NCI-H128 (cell line): ENCODE results near the gene STYXL1.

Source experiments
- DNase-seq: peaks from one replicate; lab custom pipeline; 2025; ENCODE audit not compliant: unreplicated experiment; lab: John Stamatoyannopoulos, UW

The STYXL1 gene

GRCh38 chr7:75981453-75982305 lies 66.1 kb downstream of the STYXL1 start:
- DNase-seq = no peak

- DNase-seq = no peak
Measured at GRCh38 chr7:75981203-75981452, 66.7 kb downstream of the STYXL1 start.

- no peak for DNase-seq
Measured at GRCh38 chr7:75980430-75981202, 67.2 kb downstream of the STYXL1 start.

GRCh38 chr7:75979759-75980429 lies 67.9 kb downstream of the STYXL1 start:
- no peak for DNase-seq

GRCh38 chr7:75977743-75978142 lies 70.1 kb downstream of the STYXL1 start:
- no peak for DNase-seq

- DNase-seq = no peak
Measured at GRCh38 chr7:75971961-75972763, 75.6 kb downstream of the STYXL1 start.

- DNase-seq = no peak
Measured at GRCh38 chr7:75971309-75971960, 76.4 kb downstream of the STYXL1 start.

GRCh38 chr7:75969704-75970498 lies 77.9 kb downstream of the STYXL1 start:
- no peak for DNase-seq

GRCh38 chr7:75969182-75969581 lies 78.6 kb downstream of the STYXL1 start:
- no peak for DNase-seq

- DNase-seq = no peak
Measured at GRCh38 chr7:75968561-75969001, 79.2 kb downstream of the STYXL1 start.

GRCh38 chr7:75968012-75968411 lies 79.8 kb downstream of the STYXL1 start:
- DNase-seq = no peak

- no peak for DNase-seq
Measured at GRCh38 chr7:75967487-75967997, 80.3 kb downstream of the STYXL1 start.

GRCh38 chr7:75967055-75967454 lies 80.7 kb downstream of the STYXL1 start:
- DNase-seq = no peak

- DNase-seq = no peak
Measured at GRCh38 chr7:75966190-75966961, 81.4 kb downstream of the STYXL1 start.

GRCh38 chr7:75965617-75966016 lies 82.2 kb downstream of the STYXL1 start:
- DNase-seq = no peak

GRCh38 chr7:75963381-75963995 lies 84.3 kb downstream of the STYXL1 start:
- DNase-seq = no peak

- no peak for DNase-seq
Measured at GRCh38 chr7:75962607-75963380, 85.0 kb downstream of the STYXL1 start.

- DNase-seq = no peak
Measured at GRCh38 chr7:75961218-75961617, 86.6 kb downstream of the STYXL1 start.
